Activated CD8-positive, alpha-beta memory T cell treated with anti-CD3 and anti-CD28 coated beads for 4 hours (primary cell): ENCODE results near the gene FBXL14.
"Not testable (repeated sequence)": the region's sequence is repeated elsewhere in the genome, so short reads cannot be mapped to it uniquely, and the experiment has no call there.

Source experiments
- DNase-seq, 2 donors: peaks; one replicate each; pipeline ENCODE4 v3.0.0-alpha.2; 2020; ENCODE audit warnings: low read depth in 2 of 2

FBXL14 gene

GRCh38 chr12:1619587-1619986, 25.2 kb upstream of the FBXL14 start:
- no peak for DNase-seq

- DNase-seq = no peak
These were observed 24.8 kb upstream of the FBXL14 start for GRCh38 chr12:1619159-1619558.

GRCh38 chr12:1618489-1618888, 24.1 kb upstream of the FBXL14 start:
- no peak for DNase-seq

GRCh38 chr12:1616233-1617066, 22.1 kb upstream of the FBXL14 start:
- no peak for DNase-seq

GRCh38 chr12:1614360-1614759, 20.0 kb upstream of the FBXL14 start:
- no peak for DNase-seq

GRCh38 chr12:1613860-1614259, 19.5 kb upstream of the FBXL14 start:
- DNase-seq = no peak

GRCh38 chr12:1611803-1612572, 17.6 kb upstream of the FBXL14 start:
- DNase-seq = no peak

- no peak for DNase-seq
These were observed 15.8 kb upstream of the FBXL14 start for GRCh38 chr12:1610072-1610643.

GRCh38 chr12:1608713-1609119, 14.3 kb upstream of the FBXL14 start:
- no peak for DNase-seq

GRCh38 chr12:1607940-1608712, 13.7 kb upstream of the FBXL14 start:
- DNase-seq = no peak

GRCh38 chr12:1606021-1606622, 11.7 kb upstream of the FBXL14 start:
- peak in 1 of 2 donors; percentile 40 for DNase-seq

- DNase-seq = no peak
These were observed 11.0 kb upstream of the FBXL14 start for GRCh38 chr12:1605129-1606020.

GRCh38 chr12:1604464-1604863, 10.1 kb upstream of the FBXL14 start:
- no peak for DNase-seq

- no peak for DNase-seq
These were observed 9.1 kb upstream of the FBXL14 start for GRCh38 chr12:1603269-1603993.

- not testable (repeated sequence) for DNase-seq
These were observed 8.3 kb upstream of the FBXL14 start for GRCh38 chr12:1602706-1603105.

GRCh38 chr12:1598757-1599156, 4.4 kb upstream of the FBXL14 start:
- DNase-seq = no peak

- DNase-seq = no peak
These were observed 1.4 kb upstream of the FBXL14 start for GRCh38 chr12:1595690-1596347.

GRCh38 chr12:1595026-1595561, 713 bp upstream of the FBXL14 start:
- no peak for DNase-seq

GRCh38 chr12:1594006-1594260, 448 bp downstream of the FBXL14 start:
- DNase-seq = no peak
